ENCODE results near the gene PHETA1.

Gene PHETA1

GRCh38 chr12:111368291-111368787, 556 bp downstream of the PHETA1 start:
- DNase-seq, result no peak

GRCh38 chr12:111367661-111368221, 1.2 kb downstream of the PHETA1 start:
- DNase-seq, result no peak

GRCh38 chr12:111366583-111366982, 2.3 kb downstream of the PHETA1 start:
- DNase-seq, result no peak

- no peak for DNase-seq
Measured at GRCh38 chr12:111366075-111366474, 2.8 kb downstream of the PHETA1 start.

GRCh38 chr12:111363578-111363977, 5.3 kb downstream of the PHETA1 start:
- DNase-seq, result no peak

- DNase-seq, result no peak
Measured at GRCh38 chr12:111362687-111363475, 6.0 kb downstream of the PHETA1 start.

- no peak for DNase-seq
Measured at GRCh38 chr12:111361717-111362576, 6.9 kb downstream of the PHETA1 start.

GRCh38 chr12:111361073-111361716, 7.7 kb downstream of the PHETA1 start:
- DNase-seq, result no peak

GRCh38 chr12:111360325-111360930, 8.5 kb downstream of the PHETA1 start:
- peak; percentile 35 for DNase-seq

GRCh38 chr12:111359914-111360276, 9.0 kb downstream of the PHETA1 start:
- DNase-seq, result no peak

GRCh38 chr12:111359231-111359913, 9.5 kb downstream of the PHETA1 start:
- DNase-seq, result peak; percentile 95

GRCh38 chr12:111355201-111355925, 13.5 kb downstream of the PHETA1 start:
- DNase-seq, result peak; percentile 18

- DNase-seq, result no peak
Measured at GRCh38 chr12:111354511-111354910, 14.4 kb downstream of the PHETA1 start.

GRCh38 chr12:111353603-111354295, 15.1 kb downstream of the PHETA1 start:
- no peak for DNase-seq

GRCh38 chr12:111353026-111353425, 15.9 kb downstream of the PHETA1 start:
- no peak for DNase-seq

GRCh38 chr12:111352296-111352993, 16.4 kb downstream of the PHETA1 start:
- no peak for DNase-seq

GRCh38 chr12:111351026-111351425, 17.9 kb downstream of the PHETA1 start:
- DNase-seq, result no peak

- DNase-seq, result no peak
Measured at GRCh38 chr12:111349748-111350520, 19.0 kb downstream of the PHETA1 start.

- DNase-seq, result no peak
Measured at GRCh38 chr12:111349101-111349747, 19.7 kb downstream of the PHETA1 start.
